GDM1 (cell line): ENCODE data around the gene TCF3.
"Not testable (repeated sequence)": the region's sequence is repeated elsewhere in the genome, so short reads cannot be mapped to it uniquely, and the experiment has no call there.

Experiments
- DNase-seq: peaks from one replicate; lab custom pipeline; 2025; lab: John Stamatoyannopoulos, UW

Gene TCF3

GRCh38 chr19:1652471-1653299 is at the start of gene TCF3:
Gene TCF3 (minus strand): TSS chr19:1652615. CDS start chr19:1650248, 2,367 bp downstream.
- peak; percentile 98 for DNase-seq

- no peak for DNase-seq
Observed at GRCh38 chr19:1700733-1701663, 48.6 kb upstream of the TCF3 start.

GRCh38 chr19:1699998-1700732 is 47.8 kb upstream of the TCF3 start:
- no peak for DNase-seq

GRCh38 chr19:1699386-1699785 is 47.0 kb upstream of the TCF3 start:
- DNase-seq = no peak

- DNase-seq = no peak
Observed at GRCh38 chr19:1698636-1699035, 46.2 kb upstream of the TCF3 start.

GRCh38 chr19:1695481-1695880 is 43.1 kb upstream of the TCF3 start:
- not testable (repeated sequence) for DNase-seq

GRCh38 chr19:1691589-1692290 is 39.3 kb upstream of the TCF3 start:
- no peak for DNase-seq

- no peak for DNase-seq
Observed at GRCh38 chr19:1690699-1691307, 38.4 kb upstream of the TCF3 start.

- DNase-seq = not testable (repeated sequence)
Observed at GRCh38 chr19:1685785-1686184, 33.4 kb upstream of the TCF3 start.

- no peak for DNase-seq
Observed at GRCh38 chr19:1685046-1685445, 32.6 kb upstream of the TCF3 start.

- DNase-seq = no peak
Observed at GRCh38 chr19:1684573-1684912, 32.1 kb upstream of the TCF3 start.

- no peak for DNase-seq
Observed at GRCh38 chr19:1683869-1684572, 31.6 kb upstream of the TCF3 start.

GRCh38 chr19:1680976-1681375 is 28.6 kb upstream of the TCF3 start:
- no peak for DNase-seq

GRCh38 chr19:1678073-1678472 is 25.7 kb upstream of the TCF3 start:
- no peak for DNase-seq

- no peak for DNase-seq
Observed at GRCh38 chr19:1676351-1677266, 24.2 kb upstream of the TCF3 start.

- no peak for DNase-seq
Observed at GRCh38 chr19:1675633-1676350, 23.4 kb upstream of the TCF3 start.

GRCh38 chr19:1674293-1674679 is 21.9 kb upstream of the TCF3 start:
- DNase-seq = no peak

GRCh38 chr19:1673645-1674292 is 21.4 kb upstream of the TCF3 start:
- DNase-seq = no peak
